ENCODE measurements around the gene GRID2. TPM values are rescaled to one million over a fixed set of nuclear protein-coding genes. Genes with fewer than 3 reads are reported as not detected.
"Not testable (repeated sequence)": the region's sequence is repeated elsewhere in the genome, so short reads cannot be mapped to it uniquely, and the experiment has no call there.

GRID2 gene
- total RNA-seq, 3 donors from 2014 or later, result under 0.01 TPM

- TF ChIP-seq POLR2A (IDR thresholded peaks at IDR 0.05) (no peak), POLR2AphosphoS5 (IDR thresholded peaks at IDR 0.05) (no peak), CTCF (IDR thresholded peaks at IDR 0.05) (no peak)
- intact Hi-C loops (cut with DNase I; ENCODE audit: low total_unique reads), result no loop called here
- Histone ChIP-seq H3K36me3 (no peaks in the 10 kb centered on the region), H3K27ac (no peak overlapping the region), H3K4me1 (no peaks in the 10 kb centered on the region), H3K27me3 (no peaks in the 10 kb centered on the region), H3K9me3 (no peaks in the 10 kb centered on the region), H3K4me3 (no peak overlapping the region)
- DNase-seq (ENCODE audit: low spot score in 2 of 2), result no peak
Measured at GRCh38 chr4:92433272-92433758, 129.5 kb downstream of the GRID2 start.

GRCh38 chr4:92438722-92439121, 135.0 kb downstream of the GRID2 start:
- intact Hi-C loops (cut with DNase I; ENCODE audit: low total_unique reads); H3K9me3 ChIP-seq; H3K27me3 ChIP-seq; H3K27ac ChIP-seq; DNase-seq (ENCODE audit: low spot score in 2 of 2); H3K36me3 ChIP-seq; H3K4me3 ChIP-seq; H3K4me1 ChIP-seq: not testable (repeated sequence)

- H3K4me1 ChIP-seq; H3K4me3 ChIP-seq; H3K36me3 ChIP-seq; H3K27me3 ChIP-seq; intact Hi-C loops (cut with DNase I; ENCODE audit: low total_unique reads); H3K27ac ChIP-seq; DNase-seq (ENCODE audit: low spot score in 2 of 2); H3K9me3 ChIP-seq: not testable (repeated sequence)
Measured at GRCh38 chr4:92442131-92442530, 138.4 kb downstream of the GRID2 start.

GRCh38 chr4:92444143-92444843, 140.5 kb downstream of the GRID2 start:
- H3K27ac ChIP-seq; H3K36me3 ChIP-seq; H3K4me3 ChIP-seq; H3K9me3 ChIP-seq; H3K4me1 ChIP-seq; H3K27me3 ChIP-seq; DNase-seq (ENCODE audit: low spot score in 2 of 2); intact Hi-C loops (cut with DNase I; ENCODE audit: low total_unique reads): not testable (repeated sequence)

- no peaks in the 10 kb centered on the region for H3K4me1 ChIP-seq
- no peaks in the 10 kb centered on the region for H3K9me3 ChIP-seq
- H3K4me3 ChIP-seq, result no peak overlapping the region
- no peaks in the 10 kb centered on the region for H3K36me3 ChIP-seq
- intact Hi-C loops (cut with DNase I; ENCODE audit: low total_unique reads), result no loop called here
- no peak overlapping the region for H3K27ac ChIP-seq
- no peak for DNase-seq (ENCODE audit: low spot score in 2 of 2)
- no peaks in the 10 kb centered on the region for H3K27me3 ChIP-seq
- TF ChIP-seq POLR2A (IDR thresholded peaks at IDR 0.05) (no peak), CTCF (IDR thresholded peaks at IDR 0.05) (no peak), POLR2AphosphoS5 (IDR thresholded peaks at IDR 0.05) (no peak)
Measured at GRCh38 chr4:92445127-92445526, 141.4 kb downstream of the GRID2 start.

GRCh38 chr4:92447255-92447905, 143.6 kb downstream of the GRID2 start:
- Histone ChIP-seq H3K9me3 (no peaks in the 10 kb centered on the region), H3K36me3 (no peaks in the 10 kb centered on the region), H3K27me3 (no peaks in the 10 kb centered on the region), H3K4me3 (no peak overlapping the region), H3K27ac (no peak overlapping the region), H3K4me1 (no peaks in the 10 kb centered on the region)
- TF ChIP-seq CTCF (IDR thresholded peaks at IDR 0.05), result no peak
- no peak for TF ChIP-seq POLR2AphosphoS5 (IDR thresholded peaks at IDR 0.05)
- no peak for TF ChIP-seq POLR2A (IDR thresholded peaks at IDR 0.05)
- no peak for DNase-seq (ENCODE audit: low spot score in 2 of 2)
- intact Hi-C loops (cut with DNase I; ENCODE audit: low total_unique reads), result no loop called here

- H3K4me1 ChIP-seq; H3K36me3 ChIP-seq; H3K27me3 ChIP-seq; H3K27ac ChIP-seq; intact Hi-C loops (cut with DNase I; ENCODE audit: low total_unique reads); H3K4me3 ChIP-seq; DNase-seq (ENCODE audit: low spot score in 2 of 2); H3K9me3 ChIP-seq: not testable (repeated sequence)
Measured at GRCh38 chr4:92448176-92448575, 144.4 kb downstream of the GRID2 start.

Measured in breast epithelium (tissue), 4 donors.